Activated CD4-positive, alpha-beta memory T cell treated with anti-CD3 and anti-CD28 coated beads, Interleukin-2, amount 10 ng/mL, durations not matched to agents 7 days and 5 days (primary cell): ENCODE data around the gene IPO11. TPM values are rescaled to one million over a fixed set of nuclear protein-coding genes. Genes with fewer than 3 reads are reported as not detected.
"Not testable (repeated sequence)": the region's sequence is repeated elsewhere in the genome, so short reads cannot be mapped to it uniquely, and the experiment has no call there.

ENCODE experiments used
- CTCF ChIA-PET: fragments of 350-600 bp; sonication (Branson Sonifier 250); formaldehyde crosslinking; loops from one replicate; lab custom pipeline; 2021; ENCODE audit warnings: antibody characterized with exemption, inconsistent platforms; lab: Charles Lee
- POLR2A ChIA-PET: fragments of 350-600 bp; sonication (Branson Sonifier 250); formaldehyde crosslinking; loops from one replicate; lab custom pipeline; 2021; ENCODE audit warnings: antibody characterized with exemption; lab: Charles Lee
- DNase-seq: peaks from one replicate; pipeline ENCODE4 v3.0.0-alpha.2; 2020
- H3K27ac Mint-ChIP-seq: one replicate; pipeline ENCODE4 v1.8.0; 2021; ENCODE audit warnings: mild to moderate bottlenecking, mixed read lengths
- H3K27me3 Mint-ChIP-seq: one replicate; pipeline ENCODE4 v1.8.0; 2021; ENCODE audit warnings: mixed read lengths
- H3K36me3 Mint-ChIP-seq: one replicate; pipeline ENCODE4 v1.8.0; 2021; ENCODE audit warnings: low read depth, mixed read lengths
- H3K4me1 Mint-ChIP-seq: one replicate; pipeline ENCODE4 v1.8.0; 2021; ENCODE audit warnings: mixed read lengths
- H3K4me3 Mint-ChIP-seq: one replicate; pipeline ENCODE4 v1.8.0; 2021; ENCODE audit warnings: mild to moderate bottlenecking, mixed read lengths
- H3K9me3 Mint-ChIP-seq: one replicate; pipeline ENCODE4 v1.8.0; 2021; ENCODE audit warnings: mixed read lengths
- total RNA-seq, 2 experiments: library from RNA; stranded (reverse); gene quantifications; one replicate each; pipeline ENCODE4 v1.2.3, GENCODE V29; 2021

IPO11 gene
- total RNA-seq, 2 experiments from 2014 or later: 23.8 to 23.9 TPM

- Mint-ChIP-seq H3K4me3 (no peak overlapping the region), H3K27ac (no peak overlapping the region), H3K9me3 (peaks cover 5% of the 10 kb centered on the region), H3K27me3 (no peaks in the 10 kb centered on the region), H3K36me3 (peaks cover 34% of the 10 kb centered on the region), H3K4me1 (peaks cover 7% of the 10 kb centered on the region)
- ChIA-PET CTCF (no interaction called here), POLR2A (no interaction called here)
- no peak for DNase-seq
Observed at GRCh38 chr5:62536232-62536631, 123.7 kb downstream of the IPO11 start.

GRCh38 chr5:62536783-62537182 lies 124.2 kb downstream of the IPO11 start:
- POLR2A ChIA-PET: no interaction called here
- peaks cover 28% of the 10 kb centered on the region for H3K36me3 Mint-ChIP-seq

GRCh38 chr5:62538017-62538942 lies 125.7 kb downstream of the IPO11 start:
- no peak overlapping the region for H3K4me3 Mint-ChIP-seq
- peaks cover 29% of the 10 kb centered on the region for H3K36me3 Mint-ChIP-seq
- ChIA-PET CTCF (interaction anchor here (0.6 kb wide), 1 partner anchor 145 kb away, joined by 3 read pairs; no protein-coding TSS in a partner anchor), POLR2A (no interaction called here)
- H3K4me1 Mint-ChIP-seq: peaks cover 7% of the 10 kb centered on the region
- peak overlapping the region; percentile 50 for H3K27ac Mint-ChIP-seq
- peaks cover 5% of the 10 kb centered on the region for H3K9me3 Mint-ChIP-seq
- H3K27me3 Mint-ChIP-seq: no peaks in the 10 kb centered on the region
- DNase-seq: no peak

More at GRCh38 chr5:62536783-62537182, 124.2 kb downstream of the IPO11 start:
- Mint-ChIP-seq H3K9me3 (peaks cover 5% of the 10 kb centered on the region), H3K4me3 (no peak overlapping the region), H3K27me3 (no peaks in the 10 kb centered on the region), H3K27ac (no peak overlapping the region), H3K4me1 (peaks cover 7% of the 10 kb centered on the region)
- CTCF ChIA-PET: no interaction called here
- no peak for DNase-seq

GRCh38 chr5:62542720-62543119 lies 130.2 kb downstream of the IPO11 start:
- H3K4me1 Mint-ChIP-seq: peaks cover 7% of the 10 kb centered on the region
- no peak overlapping the region for H3K4me3 Mint-ChIP-seq
- peaks cover 5% of the 10 kb centered on the region for H3K9me3 Mint-ChIP-seq
- H3K36me3 Mint-ChIP-seq: peaks cover 51% of the 10 kb centered on the region
- DNase-seq: no peak
- H3K27me3 Mint-ChIP-seq: no peaks in the 10 kb centered on the region
- no peak overlapping the region for H3K27ac Mint-ChIP-seq
- ChIA-PET CTCF (no interaction called here), POLR2A (no interaction called here)

- Mint-ChIP-seq H3K27ac (no peak overlapping the region), H3K36me3 (peaks cover 27% of the 10 kb centered on the region), H3K4me3 (no peak overlapping the region), H3K27me3 (no peaks in the 10 kb centered on the region), H3K9me3 (no peaks in the 10 kb centered on the region), H3K4me1 (no peaks in the 10 kb centered on the region)
- POLR2A ChIA-PET: no interaction called here
- CTCF ChIA-PET: interaction anchor here (1.4 kb wide), 1 partner anchor 88 kb away, joined by 4 read pairs; no protein-coding TSS in a partner anchor
- DNase-seq: no peak
Observed at GRCh38 chr5:62547945-62548630, 135.5 kb downstream of the IPO11 start.

GRCh38 chr5:62550103-62550502 lies 137.5 kb downstream of the IPO11 start:
- POLR2A ChIA-PET: no interaction called here
- H3K9me3 Mint-ChIP-seq: no peaks in the 10 kb centered on the region
- H3K27me3 Mint-ChIP-seq: no peaks in the 10 kb centered on the region
- H3K4me3 Mint-ChIP-seq: no peak overlapping the region
- no peak for DNase-seq
- CTCF ChIA-PET: no interaction called here
- H3K4me1 Mint-ChIP-seq: no peaks in the 10 kb centered on the region
- H3K36me3 Mint-ChIP-seq: peaks cover 13% of the 10 kb centered on the region
- H3K27ac Mint-ChIP-seq: no peak overlapping the region

GRCh38 chr5:62555930-62556329 lies 143.4 kb downstream of the IPO11 start:
- peaks cover 18% of the 10 kb centered on the region for H3K36me3 Mint-ChIP-seq
- H3K27me3 Mint-ChIP-seq: no peaks in the 10 kb centered on the region
- CTCF ChIA-PET: no interaction called here
- no peaks in the 10 kb centered on the region for H3K9me3 Mint-ChIP-seq
- H3K4me3 Mint-ChIP-seq: no peak overlapping the region
- H3K4me1 Mint-ChIP-seq: no peaks in the 10 kb centered on the region
- H3K27ac Mint-ChIP-seq: no peak overlapping the region
- no peak for DNase-seq
- POLR2A ChIA-PET: interaction anchor here (1.1 to 1.3 kb wide), 2 partner anchors 18 to 22 kb away, joined by 3 read pairs; partner anchors contain the start of gene LRRC70

- Mint-ChIP-seq H3K27ac (no peak overlapping the region), H3K9me3 (no peaks in the 10 kb centered on the region)
Observed at GRCh38 chr5:62558941-62559340, 146.4 kb downstream of the IPO11 start.

GRCh38 chr5:62560786-62561185 lies 148.2 kb downstream of the IPO11 start:
- Mint-ChIP-seq H3K4me3 (no peak overlapping the region), H3K36me3 (peaks cover 34% of the 10 kb centered on the region), H3K9me3 (peaks cover 3% of the 10 kb centered on the region), H3K27me3 (no peaks in the 10 kb centered on the region), H3K4me1 (no peaks in the 10 kb centered on the region), H3K27ac (no peak overlapping the region)
- ChIA-PET CTCF (no interaction called here), POLR2A (no interaction called here)
- no peak for DNase-seq

More at GRCh38 chr5:62558941-62559340, 146.4 kb downstream of the IPO11 start:
- Mint-ChIP-seq H3K4me3 (no peak overlapping the region), H3K4me1 (no peaks in the 10 kb centered on the region), H3K27me3 (no peaks in the 10 kb centered on the region), H3K36me3 (peaks cover 19% of the 10 kb centered on the region)
- ChIA-PET CTCF (no interaction called here), POLR2A (no interaction called here)
- DNase-seq: no peak

GRCh38 chr5:62561896-62562295 lies 149.3 kb downstream of the IPO11 start:
- Mint-ChIP-seq H3K9me3 (peaks cover 7% of the 10 kb centered on the region), H3K36me3 (peaks cover 38% of the 10 kb centered on the region), H3K4me3 (no peak overlapping the region), H3K4me1 (no peaks in the 10 kb centered on the region), H3K27me3 (no peaks in the 10 kb centered on the region), H3K27ac (no peak overlapping the region)
- ChIA-PET POLR2A (interaction anchor here (0.6 kb wide), 1 partner anchor 44 kb away, joined by 3 read pairs; no protein-coding TSS in a partner anchor), CTCF (no interaction called here)
- no peak for DNase-seq

GRCh38 chr5:62562867-62563266 lies 150.3 kb downstream of the IPO11 start:
- CTCF ChIA-PET: no interaction called here
- POLR2A ChIA-PET: no interaction called here
- Mint-ChIP-seq H3K4me1 (no peaks in the 10 kb centered on the region), H3K27me3 (no peaks in the 10 kb centered on the region), H3K27ac (no peak overlapping the region), H3K36me3 (peaks cover 39% of the 10 kb centered on the region), H3K4me3 (no peak overlapping the region), H3K9me3 (peaks cover 12% of the 10 kb centered on the region)
- no peak for DNase-seq

- H3K4me3 Mint-ChIP-seq: no peak overlapping the region
- ChIA-PET CTCF (no interaction called here), POLR2A (no interaction called here)
- H3K4me1 Mint-ChIP-seq: peaks cover 4% of the 10 kb centered on the region
- no peak for DNase-seq
- no peaks in the 10 kb centered on the region for H3K27me3 Mint-ChIP-seq
- peaks cover 50% of the 10 kb centered on the region for H3K36me3 Mint-ChIP-seq
- H3K27ac Mint-ChIP-seq: no peak overlapping the region
- peaks cover 20% of the 10 kb centered on the region for H3K9me3 Mint-ChIP-seq
Observed at GRCh38 chr5:62564101-62564500, 151.5 kb downstream of the IPO11 start.

GRCh38 chr5:62565740-62566139 lies 153.2 kb downstream of the IPO11 start:
- H3K4me1 Mint-ChIP-seq, POLR2A ChIA-PET, H3K27ac Mint-ChIP-seq, DNase-seq, H3K4me3 Mint-ChIP-seq, H3K27me3 Mint-ChIP-seq, CTCF ChIA-PET: not testable (repeated sequence)
- Mint-ChIP-seq H3K36me3 (peaks cover 52% of the 10 kb centered on the region), H3K9me3 (peaks cover 22% of the 10 kb centered on the region)
